Karpas-422 (cell line): Measurements from ENCODE around the gene ST6GALNAC2. TPM values are rescaled to one million over a fixed set of nuclear protein-coding genes. Genes with fewer than 3 reads are reported as not detected.

Experiments used
- DNase-seq: peaks from one replicate; pipeline ENCODE4 v3.0.0-alpha.2; 2015
- H2AFZ ChIP-seq: fragments of 200-600 bp; sonication (generic); 2 replicates; pipeline ENCODE4 v1.6.1; 2014; ENCODE audit warnings: antibody characterized with exemption, low read length, mixed read lengths
- H3K27ac ChIP-seq: fragments of 200-600 bp; sonication (generic); 2 replicates; pipeline ENCODE4 v1.5.1; 2014; ENCODE audit warnings: mild to moderate bottlenecking, low read length, moderate library complexity
- H3K27me3 ChIP-seq: fragments of 200-600 bp; sonication (generic); 2 replicates; pipeline ENCODE4 v1.6.1; 2014; ENCODE audit warnings: low read length, mixed read lengths
- H3K36me3 ChIP-seq: fragments of 200-600 bp; sonication (generic); 2 replicates; pipeline ENCODE4 v1.6.1; 2014; ENCODE audit warnings: low read length, mixed read lengths; ENCODE audit not compliant: insufficient read depth
- H3K4me1 ChIP-seq: fragments of 200-600 bp; sonication (generic); 2 replicates; pipeline ENCODE4 v1.6.1; 2014; ENCODE audit warnings: mild to moderate bottlenecking, low read length, mixed read lengths
- H3K4me2 ChIP-seq: fragments of 200-600 bp; sonication (generic); 2 replicates; pipeline ENCODE4 v1.6.1; 2014; ENCODE audit warnings: low read length, low read depth, mild to moderate bottlenecking; ENCODE audit not compliant: poor library complexity, severe bottlenecking
- H3K4me3 ChIP-seq: fragments of 200-600 bp; sonication (generic); 2 replicates; pipeline ENCODE4 v1.5.1; 2014; ENCODE audit warnings: mild to moderate bottlenecking, antibody characterized with exemption, low read length, mixed read lengths
- H3K79me2 ChIP-seq: fragments of 200-600 bp; sonication (generic); 2 replicates; pipeline ENCODE4 v1.6.1; 2014; ENCODE audit warnings: mild to moderate bottlenecking, low read length, mixed read lengths
- H3K9ac ChIP-seq: fragments of 200-600 bp; sonication (generic); 2 replicates; pipeline ENCODE4 v1.6.0; 2014; ENCODE audit warnings: low read length
- H3K9me2 ChIP-seq: fragments of 200-600 bp; sonication (generic), shearing (Covaris generic); replicated peaks from 2 replicates; pipeline ENCODE4 v1.6.0; 2014; ENCODE audit warnings: mild to moderate bottlenecking, low read length, moderate library complexity; ENCODE audit not compliant: insufficient read depth
- H3K9me3 ChIP-seq: fragments of 300-700, 200-600 bp; sonication (generic); 2 replicates; pipeline ENCODE4 v1.6.1; 2014; ENCODE audit warnings: low read length, mixed read lengths
- H4K20me1 ChIP-seq: fragments of 200-600 bp; sonication (generic); 2 replicates; pipeline ENCODE4 v1.6.1; 2014; ENCODE audit warnings: mild to moderate bottlenecking, antibody characterized with exemption, low read length, low read depth; ENCODE audit not compliant: insufficient read depth
- total RNA-seq: library from RNA; depleted of rRNA; stranded (reverse); fragments of >200 nt; shearing (Covaris generic); gene quantifications from 2 replicates; pipeline ENCODE4 v1.2.3, GENCODE V29; 2014; ENCODE audit warnings: low replicate concordance; rRNA removed

The ST6GALNAC2 gene
- total RNA-seq = not detected in 2 replicates

DNA sequence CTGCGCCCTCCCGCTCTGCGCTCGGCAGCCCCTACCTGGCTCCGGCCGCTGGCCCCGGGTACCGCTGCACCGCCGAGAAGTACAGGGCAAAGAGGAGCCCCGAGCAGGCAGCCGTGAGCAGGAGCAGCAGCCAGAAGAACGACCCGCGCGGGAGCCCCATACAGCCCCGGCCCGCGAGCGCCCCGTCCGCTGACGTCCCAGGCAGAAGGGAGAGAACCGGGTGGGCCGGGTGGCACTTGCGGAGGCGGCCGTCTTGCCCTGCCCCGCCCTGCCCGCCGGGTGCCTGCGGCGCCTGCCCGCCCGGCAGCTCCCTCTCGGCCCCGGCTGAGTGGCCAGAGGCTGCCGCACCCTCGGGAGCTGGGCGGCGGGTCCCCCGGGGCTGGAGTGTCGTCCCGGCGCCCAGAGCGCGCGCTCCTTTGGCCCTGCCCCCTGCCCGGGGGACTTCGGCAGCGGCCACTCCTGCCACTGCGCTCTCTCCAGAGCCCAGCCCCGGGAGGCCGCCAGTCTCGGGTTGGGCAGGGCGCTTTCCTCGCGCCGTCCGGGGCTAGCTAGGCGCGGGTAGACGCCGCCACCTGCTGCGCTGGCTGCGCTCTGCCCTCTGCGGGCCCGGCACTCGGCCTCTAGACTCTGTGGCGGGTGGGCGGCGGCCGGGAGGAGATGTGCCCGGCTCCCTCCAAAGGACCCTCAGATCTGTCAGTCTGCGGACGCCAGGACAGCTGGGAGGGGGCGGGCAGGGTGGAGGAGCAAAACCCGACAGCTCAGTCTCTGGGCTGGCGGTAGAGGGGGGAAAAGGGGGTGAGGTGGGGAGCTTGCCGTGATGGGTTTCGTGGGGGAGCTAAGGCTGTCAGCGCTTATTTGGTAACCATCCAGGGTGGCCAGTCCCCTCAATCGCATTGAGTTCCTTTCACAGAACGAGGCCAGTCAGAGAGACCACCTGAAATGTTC lies at the start of gene ST6GALNAC2:
TSS of gene ST6GALNAC2 (minus strand) at position 212 of the 945 bp plus-strand sequence. CDS start at position 160, 52 bp downstream.
- H2AFZ ChIP-seq = no peak within 1 kb of the TSS
- no peaks in the 10 kb centered on the region for H3K4me1 ChIP-seq
- H4K20me1 ChIP-seq = no peaks in the 10 kb centered on the region
- H3K4me3 ChIP-seq = no peak within 1 kb of the TSS
- no peak within 1 kb of the TSS for H3K27ac ChIP-seq
- H3K9me2 ChIP-seq = no peaks in the 10 kb centered on the region
- no peak within 1 kb of the TSS for H3K9ac ChIP-seq
- no peaks in the 10 kb centered on the region for H3K36me3 ChIP-seq
- DNase-seq = peak; percentile 29
- H3K79me2 ChIP-seq = no peaks in the 10 kb centered on the region
- no peak within 1 kb of the TSS for H3K4me2 ChIP-seq
- H3K9me3 ChIP-seq = no peaks in the 10 kb centered on the region
- no peaks in the 10 kb centered on the region for H3K27me3 ChIP-seq

DNA sequence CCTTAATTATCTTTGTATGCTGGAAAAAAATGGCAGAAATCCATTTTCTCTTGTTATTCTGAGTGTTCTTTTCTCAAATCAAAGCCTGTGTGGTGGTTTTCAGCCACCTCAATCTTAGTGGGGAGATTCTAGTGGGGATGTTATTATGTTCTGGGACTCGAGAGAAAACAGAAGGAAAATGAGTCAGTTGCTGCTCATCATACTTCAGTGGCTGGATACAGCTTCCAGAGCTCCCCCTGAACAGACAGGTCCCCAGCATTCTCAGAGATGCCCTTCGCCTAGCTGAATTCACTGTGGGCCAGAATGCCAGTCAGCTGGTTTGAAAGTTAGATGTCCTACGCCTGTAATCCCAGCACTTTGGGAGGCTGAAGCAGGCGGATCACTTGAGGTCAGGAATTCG lies 49.4 kb upstream of the ST6GALNAC2 start:
- Histone ChIP-seq H3K36me3 (no peaks in the 10 kb centered on the region), H2AFZ (no peak overlapping the region), H3K4me2 (no peak overlapping the region), H3K4me3 (no peak overlapping the region), H3K9me3 (no peaks in the 10 kb centered on the region), H3K4me1 (no peaks in the 10 kb centered on the region), H3K27me3 (no peaks in the 10 kb centered on the region), H3K9me2 (no peaks in the 10 kb centered on the region), H4K20me1 (no peaks in the 10 kb centered on the region), H3K9ac (no peak overlapping the region), H3K27ac (no peak overlapping the region), H3K79me2 (no peaks in the 10 kb centered on the region)
- no peak for DNase-seq

DNA sequence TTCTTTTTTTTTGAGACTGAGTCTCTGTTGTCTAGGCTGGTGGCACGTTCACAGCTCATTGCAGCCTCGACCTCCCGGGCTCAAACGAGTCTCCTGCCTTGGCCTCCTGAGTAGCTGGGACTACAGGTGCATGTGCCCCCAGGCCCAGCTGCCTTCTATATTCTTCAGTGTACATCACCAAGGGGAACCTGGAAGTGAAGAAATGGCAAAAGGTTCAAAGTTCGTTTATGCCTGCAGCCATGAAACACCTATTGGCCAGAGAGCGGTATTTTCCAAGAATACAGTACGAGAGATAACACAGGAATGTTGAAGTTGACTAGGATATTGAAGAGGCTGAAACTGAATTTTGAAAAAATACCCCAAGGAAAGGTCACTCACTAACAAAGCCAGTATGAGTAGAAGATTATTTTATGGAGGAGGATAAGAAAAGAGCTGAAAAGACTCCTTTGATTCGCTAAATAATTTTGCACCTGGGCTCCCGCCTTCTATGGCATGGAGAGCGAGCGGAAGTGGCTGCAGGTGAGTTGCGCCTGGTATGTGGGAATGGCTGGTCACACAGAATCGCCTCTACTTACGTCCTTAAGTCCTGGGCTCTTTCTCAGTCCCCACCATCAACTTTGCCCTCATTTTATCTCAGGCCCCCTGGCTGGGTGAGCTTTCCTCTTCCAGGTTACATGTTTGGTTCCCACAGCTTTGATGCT lies 48.1 kb upstream of the ST6GALNAC2 start:
- no peaks in the 10 kb centered on the region for H3K4me1 ChIP-seq
- no peak overlapping the region for H3K4me3 ChIP-seq
- DNase-seq = no peak
- no peaks in the 10 kb centered on the region for H3K9me2 ChIP-seq
- H4K20me1 ChIP-seq = no peaks in the 10 kb centered on the region
- no peaks in the 10 kb centered on the region for H3K79me2 ChIP-seq
- no peaks in the 10 kb centered on the region for H3K9me3 ChIP-seq
- no peak overlapping the region for H2AFZ ChIP-seq
- H3K36me3 ChIP-seq = no peaks in the 10 kb centered on the region
- H3K9ac ChIP-seq = no peak overlapping the region
- H3K4me2 ChIP-seq = no peak overlapping the region
- H3K27ac ChIP-seq = no peak overlapping the region
- no peaks in the 10 kb centered on the region for H3K27me3 ChIP-seq

DNA sequence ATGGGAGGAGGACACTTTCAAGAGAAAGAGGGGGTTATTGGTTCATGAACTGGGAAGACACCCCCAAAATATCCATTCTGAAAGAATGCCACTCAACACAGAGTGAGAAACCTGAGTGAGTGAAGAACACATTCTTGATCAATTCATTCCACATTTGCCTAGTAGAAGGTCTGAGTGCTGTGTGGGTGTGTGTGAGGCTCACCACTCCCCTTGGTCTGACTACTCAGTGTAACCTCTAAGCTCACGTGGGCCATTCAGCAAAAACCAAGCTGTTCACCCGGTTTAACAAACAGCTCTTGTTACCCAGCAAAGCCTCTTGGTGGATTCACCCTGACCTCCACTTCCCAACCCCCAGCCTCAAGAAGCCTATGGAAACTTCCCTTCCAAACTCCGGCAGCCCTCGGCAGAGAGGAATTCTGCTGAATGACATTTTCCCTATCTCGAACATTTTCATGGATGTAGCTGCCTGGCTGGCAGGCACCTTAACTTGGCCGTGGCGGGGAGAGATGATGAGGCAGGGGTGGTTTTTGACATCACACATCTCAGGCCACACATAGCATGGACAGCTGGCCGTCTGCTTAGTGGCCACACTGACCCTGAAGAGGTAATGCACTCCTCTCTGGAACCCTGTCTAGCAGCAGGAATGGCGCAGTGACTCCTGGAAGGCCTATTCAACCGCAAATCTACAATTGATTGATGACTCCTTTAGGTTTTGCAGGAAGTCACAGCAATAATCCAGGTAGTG lies 46.3 kb upstream of the ST6GALNAC2 start:
- Histone ChIP-seq H3K4me3 (no peak overlapping the region), H3K4me2 (no peak overlapping the region), H3K27me3 (no peaks in the 10 kb centered on the region), H3K79me2 (no peaks in the 10 kb centered on the region), H4K20me1 (no peaks in the 10 kb centered on the region), H3K9ac (no peak overlapping the region), H2AFZ (no peak overlapping the region), H3K9me2 (no peaks in the 10 kb centered on the region), H3K27ac (no peak overlapping the region), H3K36me3 (no peaks in the 10 kb centered on the region), H3K9me3 (no peaks in the 10 kb centered on the region), H3K4me1 (no peaks in the 10 kb centered on the region)
- no peak for DNase-seq

DNA sequence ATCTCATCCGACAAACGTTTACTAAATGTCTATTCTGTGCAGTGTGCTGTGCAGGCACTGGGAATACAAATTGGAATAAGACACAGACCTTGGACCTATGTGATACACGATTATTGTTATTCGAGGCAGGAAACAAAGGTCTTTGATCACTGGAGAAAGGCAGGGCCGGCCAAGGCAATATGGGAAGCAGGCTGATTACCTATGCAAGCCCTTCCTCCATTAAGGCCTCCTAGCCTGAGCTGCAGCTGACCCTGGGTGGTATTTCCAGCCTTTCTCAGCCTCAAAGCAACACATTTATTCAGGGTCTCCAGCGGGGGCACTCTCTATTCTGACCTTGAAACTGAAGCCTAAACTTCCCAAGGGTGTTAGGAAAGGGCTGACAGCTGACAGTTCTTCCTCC lies 44.5 kb upstream of the ST6GALNAC2 start:
- no peak for DNase-seq
- Histone ChIP-seq H4K20me1 (no peaks in the 10 kb centered on the region), H3K27ac (no peak overlapping the region), H3K79me2 (no peaks in the 10 kb centered on the region), H3K4me2 (no peak overlapping the region), H3K36me3 (no peaks in the 10 kb centered on the region), H3K27me3 (no peaks in the 10 kb centered on the region), H3K9me2 (no peaks in the 10 kb centered on the region), H3K4me3 (no peak overlapping the region), H2AFZ (no peak overlapping the region), H3K9me3 (no peaks in the 10 kb centered on the region), H3K4me1 (no peaks in the 10 kb centered on the region), H3K9ac (no peak overlapping the region)

DNA sequence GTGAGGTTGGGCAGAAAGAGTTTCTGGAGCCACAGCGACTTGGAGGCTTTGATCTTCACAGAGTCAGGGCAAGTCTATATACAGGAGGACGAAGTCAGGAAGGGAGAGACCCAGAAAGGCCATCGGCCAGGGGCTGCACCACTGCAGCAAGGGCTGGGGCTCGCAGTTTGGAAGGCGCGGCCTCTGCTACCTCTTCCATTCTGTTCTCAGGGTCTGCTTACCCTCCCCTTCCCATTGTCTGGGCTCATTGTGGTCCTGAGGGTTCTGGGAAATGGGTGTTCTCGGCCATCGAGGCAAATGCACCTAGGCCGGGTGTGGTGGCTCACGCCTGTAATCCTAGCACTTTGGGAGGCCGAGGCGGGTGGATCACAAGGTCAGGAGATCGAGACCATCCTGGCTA lies 41.9 kb upstream of the ST6GALNAC2 start:
- H3K4me1 ChIP-seq = peaks cover 4% of the 10 kb centered on the region; the same call in 1 of the 2 replicates
- DNase-seq = no peak
- no peak overlapping the region for H3K4me2 ChIP-seq
- H3K9me2 ChIP-seq = no peaks in the 10 kb centered on the region
- no peaks in the 10 kb centered on the region for H3K9me3 ChIP-seq
- no peaks in the 10 kb centered on the region for H3K79me2 ChIP-seq
- no peak overlapping the region for H3K4me3 ChIP-seq
- H3K27ac ChIP-seq = no peak overlapping the region
- H3K36me3 ChIP-seq = no peaks in the 10 kb centered on the region
- no peaks in the 10 kb centered on the region for H3K27me3 ChIP-seq
- H3K9ac ChIP-seq = no peak overlapping the region
- H2AFZ ChIP-seq = no peak overlapping the region
- no peaks in the 10 kb centered on the region for H4K20me1 ChIP-seq

DNA sequence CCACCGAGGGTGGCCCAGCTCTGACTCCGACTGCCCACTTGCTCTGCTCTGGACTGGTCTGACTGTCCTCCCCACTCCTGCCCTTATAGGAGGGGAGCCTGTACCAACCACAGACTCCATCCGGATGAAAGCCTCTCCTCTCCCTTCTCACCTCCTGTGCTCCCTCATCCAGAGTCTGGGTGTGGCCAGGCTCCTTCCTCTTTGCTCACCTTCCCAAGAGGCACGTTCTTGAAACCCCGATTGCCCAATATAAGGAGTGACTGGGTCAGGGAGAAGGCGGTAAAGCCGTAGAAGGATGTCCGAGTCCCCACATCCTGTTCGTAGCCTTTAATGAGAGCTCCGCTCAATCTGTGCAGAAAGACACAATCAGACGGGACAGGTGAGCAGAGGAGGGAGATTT lies 40.8 kb upstream of the ST6GALNAC2 start:
- no peaks in the 10 kb centered on the region for H3K27me3 ChIP-seq
- H3K9me2 ChIP-seq = no peaks in the 10 kb centered on the region
- no peaks in the 10 kb centered on the region for H3K9me3 ChIP-seq
- no peak overlapping the region for H3K4me3 ChIP-seq
- DNase-seq = no peak
- H4K20me1 ChIP-seq = no peaks in the 10 kb centered on the region
- H3K4me2 ChIP-seq = no peak overlapping the region
- no peak overlapping the region for H3K9ac ChIP-seq
- H3K4me1 ChIP-seq = peaks cover 4% of the 10 kb centered on the region; the same call in 1 of the 2 replicates
- no peak overlapping the region for H2AFZ ChIP-seq
- no peaks in the 10 kb centered on the region for H3K79me2 ChIP-seq
- no peaks in the 10 kb centered on the region for H3K36me3 ChIP-seq
- H3K27ac ChIP-seq = no peak overlapping the region

DNA sequence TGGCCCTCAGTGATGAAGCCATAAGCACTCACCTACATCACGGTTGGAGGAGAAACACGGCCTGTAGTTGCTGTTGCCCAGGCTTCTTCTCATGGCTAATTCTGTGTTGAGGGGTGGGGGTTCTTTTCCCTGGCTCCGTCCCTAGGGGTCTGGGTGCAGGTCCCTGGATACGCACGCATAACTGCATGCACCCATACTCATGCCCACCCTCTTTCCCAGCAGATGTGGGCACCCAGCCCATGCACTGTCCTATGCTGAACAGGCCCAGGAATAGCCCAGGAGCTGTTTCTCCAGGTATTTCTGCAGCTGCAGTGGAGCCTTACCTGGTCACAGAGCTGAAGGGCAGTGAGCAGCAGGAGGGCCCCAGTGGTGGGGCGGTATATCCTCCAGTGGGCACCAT lies 39.8 kb upstream of the ST6GALNAC2 start:
- no peak for DNase-seq
- H3K79me2 ChIP-seq = no peaks in the 10 kb centered on the region
- no peaks in the 10 kb centered on the region for H3K36me3 ChIP-seq
- H3K4me2 ChIP-seq = no peak overlapping the region
- H3K9ac ChIP-seq = no peak overlapping the region
- H4K20me1 ChIP-seq = no peaks in the 10 kb centered on the region
- no peaks in the 10 kb centered on the region for H3K27me3 ChIP-seq
- H2AFZ ChIP-seq = no peak overlapping the region
- no peak overlapping the region for H3K4me3 ChIP-seq
- H3K9me3 ChIP-seq = no peaks in the 10 kb centered on the region
- peaks cover 4% of the 10 kb centered on the region; the same call in 1 of the 2 replicates for H3K4me1 ChIP-seq
- no peaks in the 10 kb centered on the region for H3K9me2 ChIP-seq
- no peak overlapping the region for H3K27ac ChIP-seq
